HepG2 (cell line): ENCODE measurements around the gene HDLBP. TPM values are rescaled to one million over a fixed set of nuclear protein-coding genes. Genes with fewer than 3 reads are reported as not detected.
A peak's percentile ranks its signal among the peaks of the same experiment; 100 is the strongest.

ENCODE experiments used
- CCAR2 ChIP-seq: fragments of 200-400 bp; formaldehyde crosslinking; optimal IDR thresholded peaks from 2 replicates; pipeline ENCODE3; 2018; ENCODE audit warnings: low read depth, mild to moderate bottlenecking, low read length, moderate library complexity
- GLI4 ChIP-seq: sonication (generic); formaldehyde crosslinking; IDR thresholded peaks from 2 replicates; pipeline ENCODE4 v1.5.1; 2020; ENCODE audit warnings: missing genetic modification reagents, mild to moderate bottlenecking, moderate library complexity, borderline replicate concordance
- KDM4B ChIP-seq: sonication (generic); formaldehyde crosslinking; IDR thresholded peaks from 2 replicates; pipeline ENCODE4 v1.4.0; 2020; ENCODE audit warnings: missing genetic modification reagents
- KLF9 ChIP-seq: IDR thresholded peaks from 2 replicates; pipeline ENCODE4 v1.6.1; 2016; ENCODE audit warnings: low read depth
- NFE2L1 ChIP-seq: sonication (generic); formaldehyde crosslinking; IDR thresholded peaks from 2 replicates; pipeline ENCODE4 v1.4.0; 2020; ENCODE audit warnings: missing genetic modification reagents, mild to moderate bottlenecking, borderline replicate concordance
- ONECUT2 ChIP-seq: sonication (generic); formaldehyde crosslinking; IDR thresholded peaks from 2 replicates; pipeline ENCODE4 v1.4.0; 2020; ENCODE audit warnings: missing genetic modification reagents
- PHF20 ChIP-seq: sonication (generic); formaldehyde crosslinking; IDR thresholded peaks from 2 replicates; pipeline ENCODE4 v1.5.0; 2020; ENCODE audit warnings: mild to moderate bottlenecking, missing genetic modification reagents
- POGK ChIP-seq: sonication (generic); formaldehyde crosslinking; conservative IDR thresholded peaks from 2 replicates; pipeline ENCODE4 v1.8.0; 2022; ENCODE audit warnings: mild to moderate bottlenecking, moderate library complexity, missing genetic modification reagents
- SUZ12 ChIP-seq: fragments of 150-350 bp; IDR thresholded peaks from 2 replicates; pipeline ENCODE4 v1.6.1; 2014; ENCODE audit warnings: low read depth, low read length
- TCF7L2 ChIP-seq: IDR thresholded peaks from 2 replicates; pipeline ENCODE4 v1.6.1; 2011; ENCODE audit warnings: mild to moderate bottlenecking, low read depth, low read length, moderate library complexity
- ZNF318 ChIP-seq: sonication (generic); formaldehyde crosslinking; IDR thresholded peaks from 2 replicates; pipeline ENCODE4 v1.4.0; 2020; ENCODE audit warnings: mild to moderate bottlenecking, missing genetic modification reagents
- ZNF678 ChIP-seq: sonication (generic); formaldehyde crosslinking; IDR thresholded peaks from 2 replicates; pipeline ENCODE4 v1.4.0; 2020; ENCODE audit warnings: mild to moderate bottlenecking, missing genetic modification reagents
- ZNF782 ChIP-seq: sonication (generic); formaldehyde crosslinking; IDR thresholded peaks from 2 replicates; pipeline ENCODE4 v1.4.0; 2020; ENCODE audit warnings: missing genetic modification reagents, mild to moderate bottlenecking, borderline replicate concordance
- polyA plus RNA-seq, 8 experiments: library from polyadenylated mRNA; depleted of rRNA in 3 of 8; stranded (reverse) in 7 of 8; unstranded in 1 of 8; fragments of >200 nt; fragmentation: Illumina TruSeq in 4 of 8; extraction: Trizol in 4 of 8; gene quantifications; 2 replicates each; pipeline versions ENCODE4 v1.2.1 to v1.2.3, GENCODE V29; 2011 to 2016; ENCODE audit warnings: low read depth in 4 of 8, missing spikeins in 1 of 8, mixed read lengths in 1 of 8; ENCODE audit not compliant: insufficient read depth in 1 of 8
- total RNA-seq, 5 experiments: library from RNA; depleted of rRNA; stranded (reverse); fragments of >200 nt; fragmentation: Illumina TruSeq; extraction: Trizol; gene quantifications; 2 replicates each; pipeline ENCODE4 v1.2.3, GENCODE V29; 2016; ENCODE audit warnings: low read depth in 1 of 5
- TF ChIP-seq, protein P1 (sequence below): sonication (generic); formaldehyde crosslinking; IDR thresholded peaks from 2 replicates; pipeline ENCODE4 v1.4.0; 2020; ENCODE audit warnings: missing genetic modification reagents

HDLBP gene
- total and polyA plus RNA-seq, 2 of the 13 experiments (the other 11 are each of a cell fraction or from before 2014, with no cell fraction given), result 464 to 707 TPM

GRCh38 chr2:241315093-241315878 is at the start of gene HDLBP (continued):
- TF ChIP-seq POGK (CRISPR knock-in tag), result peak; percentile 87
- no peak for TF ChIP-seq TCF7L2
- peak; percentile 62; the same call in 1 of the 2 replicates for TF ChIP-seq ZNF318 (CRISPR knock-in tag)
- TF ChIP-seq KLF9 (CRISPR knock-in tag), result no peak; the same call in 1 of the 2 replicates
- no peak for TF ChIP-seq NFE2L1 (CRISPR knock-in tag)
- TF ChIP-seq KDM4B, result peak; percentile 81; the same call in 1 of the 2 replicates
- TF ChIP-seq ONECUT2 (CRISPR knock-in tag), result no peak
- no peak for TF ChIP-seq SUZ12
- peak; percentile 98 for TF ChIP-seq ZNF678 (CRISPR knock-in tag)
- TF ChIP-seq, protein P1, sequence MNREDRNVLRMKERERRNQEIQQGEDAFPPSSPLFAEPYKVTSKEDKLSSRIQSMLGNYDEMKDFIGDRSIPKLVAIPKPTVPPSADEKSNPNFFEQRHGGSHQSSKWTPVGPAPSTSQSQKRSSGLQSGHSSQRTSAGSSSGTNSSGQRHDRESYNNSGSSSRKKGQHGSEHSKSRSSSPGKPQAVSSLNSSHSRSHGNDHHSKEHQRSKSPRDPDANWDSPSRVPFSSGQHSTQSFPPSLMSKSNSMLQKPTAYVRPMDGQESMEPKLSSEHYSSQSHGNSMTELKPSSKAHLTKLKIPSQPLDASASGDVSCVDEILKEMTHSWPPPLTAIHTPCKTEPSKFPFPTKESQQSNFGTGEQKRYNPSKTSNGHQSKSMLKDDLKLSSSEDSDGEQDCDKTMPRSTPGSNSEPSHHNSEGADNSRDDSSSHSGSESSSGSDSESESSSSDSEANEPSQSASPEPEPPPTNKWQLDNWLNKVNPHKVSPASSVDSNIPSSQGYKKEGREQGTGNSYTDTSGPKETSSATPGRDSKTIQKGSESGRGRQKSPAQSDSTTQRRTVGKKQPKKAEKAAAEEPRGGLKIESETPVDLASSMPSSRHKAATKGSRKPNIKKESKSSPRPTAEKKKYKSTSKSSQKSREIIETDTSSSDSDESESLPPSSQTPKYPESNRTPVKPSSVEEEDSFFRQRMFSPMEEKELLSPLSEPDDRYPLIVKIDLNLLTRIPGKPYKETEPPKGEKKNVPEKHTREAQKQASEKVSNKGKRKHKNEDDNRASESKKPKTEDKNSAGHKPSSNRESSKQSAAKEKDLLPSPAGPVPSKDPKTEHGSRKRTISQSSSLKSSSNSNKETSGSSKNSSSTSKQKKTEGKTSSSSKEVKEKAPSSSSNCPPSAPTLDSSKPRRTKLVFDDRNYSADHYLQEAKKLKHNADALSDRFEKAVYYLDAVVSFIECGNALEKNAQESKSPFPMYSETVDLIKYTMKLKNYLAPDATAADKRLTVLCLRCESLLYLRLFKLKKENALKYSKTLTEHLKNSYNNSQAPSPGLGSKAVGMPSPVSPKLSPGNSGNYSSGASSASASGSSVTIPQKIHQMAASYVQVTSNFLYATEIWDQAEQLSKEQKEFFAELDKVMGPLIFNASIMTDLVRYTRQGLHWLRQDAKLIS (CRISPR knock-in tag), result no peak; the same call in 1 of the 2 replicates
- TF ChIP-seq ZNF782 (CRISPR knock-in tag), result peak; percentile 94
- peak; percentile 66 for TF ChIP-seq CCAR2
- 0 out of 2 replicates have a peak, but pooled peaks have one; percentile 58 for TF ChIP-seq GLI4 (CRISPR knock-in tag)
- peak; percentile 75; the same call in 1 of the 2 replicates for TF ChIP-seq PHF20 (CRISPR knock-in tag)
